Liver (tissue), 9 donors: Measurements from ENCODE around the gene FAM161B. TPM values are rescaled to one million over a fixed set of nuclear protein-coding genes. Genes with fewer than 3 reads are reported as not detected.

ENCODE experiments used
- DNase-seq: peaks from one replicate; pipeline ENCODE4 v3.0.0-alpha.2; 2017; ENCODE audit warnings: low spot score
- H3K27ac ChIP-seq, 2 donors: one replicate each; pipeline ENCODE4 v1.7.0; 2013; ENCODE audit warnings: inconsistent platforms in 2 of 2, low read length in 2 of 2, control low read depth in 1 of 2, low read depth in 1 of 2, mild to moderate bottlenecking in 1 of 2
- H3K27me3 ChIP-seq, 4 donors: one replicate each; pipeline versions ENCODE4 v1.6.1 to v1.7.0; 2013; ENCODE audit warnings: low read length in 3 of 4, inconsistent platforms in 1 of 4, mild to moderate bottlenecking in 1 of 4, moderate library complexity in 1 of 4; ENCODE audit not compliant: control insufficient read depth in 4 of 4, insufficient read depth in 4 of 4
- H3K36me3 ChIP-seq, 4 donors: one replicate each; pipeline versions ENCODE4 v1.6.1 to v1.7.0; 2013; ENCODE audit warnings: low read length in 3 of 4, mild to moderate bottlenecking in 3 of 4, low read depth in 1 of 4, moderate library complexity in 1 of 4; ENCODE audit not compliant: control insufficient read depth in 4 of 4, insufficient read depth in 3 of 4
- H3K4me1 ChIP-seq, 4 donors: one replicate each; pipeline versions ENCODE4 v1.6.1 to v1.7.0; 2013; ENCODE audit warnings: low read length in 3 of 4, mild to moderate bottlenecking in 3 of 4, moderate library complexity in 1 of 4; ENCODE audit not compliant: control insufficient read depth in 4 of 4, insufficient read depth in 4 of 4
- H3K4me3 ChIP-seq, 3 donors: one replicate each; pipeline versions ENCODE4 v1.6.1 to v1.7.0; 2013; ENCODE audit warnings: low read length in 3 of 3, control low read depth in 1 of 3, low read depth in 1 of 3, mild to moderate bottlenecking in 1 of 3
- H3K9ac ChIP-seq, 2 donors: one replicate each; pipeline ENCODE4 v1.7.0; 2013; ENCODE audit warnings: low read length in 2 of 2, mild to moderate bottlenecking in 2 of 2, moderate library complexity in 2 of 2, control low read depth in 1 of 2, low read depth in 1 of 2
- H3K9me3 ChIP-seq, 4 donors: one replicate each; pipeline versions ENCODE4 v1.6.1 to v1.7.0; 2013; ENCODE audit warnings: low read length in 3 of 4; ENCODE audit not compliant: control insufficient read depth in 4 of 4
- ATF3 ChIP-seq: IDR thresholded peaks from 2 replicates; pipeline ENCODE4 v1.6.1; 2016; ENCODE audit warnings: antibody characterized with exemption
- CTCF ChIP-seq: fragments of 150-350 bp; IDR thresholded peaks from 2 replicates; pipeline ENCODE4 v1.5.1; 2017; ENCODE audit warnings: improper control_type of control experiment, low read depth, low read length; ENCODE audit not compliant: missing input control
- FOXA1 ChIP-seq: IDR thresholded peaks from 2 replicates; pipeline ENCODE4 v1.6.1; 2016; ENCODE audit warnings: antibody characterized with exemption
- FOXA2 ChIP-seq: IDR thresholded peaks from 2 replicates; pipeline ENCODE4 v1.6.1; 2016; ENCODE audit warnings: antibody characterized with exemption
- GABPA ChIP-seq, 2 donors: IDR thresholded peaks in 1 of 2; conservative IDR thresholded peaks in 1 of 2; 2 replicates each; pipeline ENCODE4 v1.6.1; 2016; ENCODE audit warnings: antibody characterized with exemption in 2 of 2, mild to moderate bottlenecking in 1 of 2, moderate library complexity in 1 of 2
- HNF4A ChIP-seq, 2 donors: conservative IDR thresholded peaks; 2 replicates each; pipeline ENCODE4 v1.6.1; 2016; ENCODE audit warnings: antibody characterized with exemption in 2 of 2, mild to moderate bottlenecking in 2 of 2
- HNF4G ChIP-seq: IDR thresholded peaks from 2 replicates; pipeline ENCODE4 v1.6.1; 2016; ENCODE audit warnings: antibody characterized with exemption
- JUND ChIP-seq, 2 donors: IDR thresholded peaks; 2 replicates each; pipeline ENCODE4 v1.6.1; 2016; ENCODE audit warnings: antibody characterized with exemption in 2 of 2
- MAX ChIP-seq: IDR thresholded peaks from 2 replicates; pipeline ENCODE4 v1.6.1; 2016; ENCODE audit warnings: antibody characterized with exemption
- NR2F2 ChIP-seq: IDR thresholded peaks from 2 replicates; pipeline ENCODE4 v1.6.1; 2016; ENCODE audit warnings: antibody characterized with exemption
- RAD21 ChIP-seq, 2 donors: IDR thresholded peaks; 2 replicates each; pipeline ENCODE4 v1.6.1; 2016; ENCODE audit warnings: antibody characterized with exemption in 2 of 2, mild to moderate bottlenecking in 2 of 2
- REST ChIP-seq: IDR thresholded peaks from 2 replicates; pipeline ENCODE4 v1.6.1; 2016; ENCODE audit warnings: antibody characterized with exemption, mild to moderate bottlenecking
- RXRA ChIP-seq, 2 donors: IDR thresholded peaks; 2 replicates each; pipeline ENCODE4 v1.6.1; 2017 to 2018; ENCODE audit warnings: antibody characterized with exemption in 2 of 2, mild to moderate bottlenecking in 1 of 2
- SP1 ChIP-seq: IDR thresholded peaks from 2 replicates; pipeline ENCODE4 v1.6.1; 2018; ENCODE audit warnings: antibody characterized with exemption, mild to moderate bottlenecking
- TAF1 ChIP-seq: conservative IDR thresholded peaks from 2 replicates; pipeline ENCODE4 v1.6.1; 2016; ENCODE audit warnings: antibody characterized with exemption, mild to moderate bottlenecking
- YY1 ChIP-seq: IDR thresholded peaks from 2 replicates; pipeline ENCODE4 v1.6.1; 2016; ENCODE audit warnings: antibody characterized with exemption, mild to moderate bottlenecking
- ZBTB33 ChIP-seq: IDR thresholded peaks from 2 replicates; pipeline ENCODE4 v1.6.1; 2016; ENCODE audit warnings: antibody characterized with exemption
- WGBS: extraction: QIAGEN DNeasy Blood & Tissue Kit; methylation state at CpG from one replicate; pipeline ENCODE4 v1.1.7; 2013; 5-methylcytosine and 5-hydroxymethylcytosine counted together
- polyA plus RNA-seq, 2 donors: library from polyadenylated mRNA; stranded (reverse) in 1 of 2; unstranded in 1 of 2; fragments of 200-250 nt in 1 of 2; fragments of >200 nt in 1 of 2; fragmentation: Nextera tagmentation in 1 of 2; extraction: Ambion mirVana in 1 of 2; gene quantifications; one replicate each; pipeline versions ENCODE4 v1.2.1 to v1.2.3, GENCODE V29; 2013 to 2015
- total RNA-seq, 2 donors: library from RNA; depleted of rRNA; stranded (reverse); fragments of >200 nt; gene quantifications; one replicate each; pipeline ENCODE4 v1.2.3, GENCODE V29; 2014
- donor health status: healthy.
- donor health status: healthy.
- donor health status: healthy.
- donor health status: healthy.
- donor health status: healthy.

The FAM161B gene
- total and polyA plus RNA-seq, 4 donors, result 0.79 to 1.5 (median 1.2) TPM

- Histone ChIP-seq H3K27me3 (no peaks in the 10 kb centered on the region), H3K27ac (no peak overlapping the region), H3K9ac (no peak overlapping the region), H3K4me3 (no peak overlapping the region), H3K36me3 (peaks cover 5 to 41% (median 24%) of the 10 kb centered on the region in 4 donors), H3K9me3 (no peaks in the 10 kb centered on the region), H3K4me1 (no peaks in the 10 kb centered on the region)
- 96% methylated on average over 6 of the region's 6 CpGs for WGBS
- no peak for TF ChIP-seq NR2F2
- TF ChIP-seq RAD21 (IDR thresholded peaks at IDR 0.05), result no peak
- no peak for TF ChIP-seq FOXA2
- no peak for TF ChIP-seq MAX
- no peak for TF ChIP-seq FOXA1
- no peak for DNase-seq
These were observed 33.6 kb downstream of the FAM161B start for GRCh38 chr14:73916324-73916723.

- Histone ChIP-seq H3K4me3 (no peak overlapping the region), H3K27me3 (no peaks in the 10 kb centered on the region), H3K9ac (no peak overlapping the region), H3K36me3 (peaks cover 2 to 51% (median 37%) of the 10 kb centered on the region in 4 donors), H3K9me3 (no peaks in the 10 kb centered on the region), H3K27ac (no peak overlapping the region), H3K4me1 (no peaks in the 10 kb centered on the region)
- TF ChIP-seq CTCF (no peak), YY1 (no peak), HNF4A (conservative IDR thresholded peaks at IDR 0.05) (no peak), NR2F2 (no peak), JUND (IDR thresholded peaks at IDR 0.05) (no peak), REST (no peak), ATF3 (no peak), FOXA1 (no peak), GABPA (IDR thresholded peaks at IDR 0.05 in 1 of 2, conservative IDR thresholded peaks at IDR 0.05 in 1 of 2) (no peak), MAX (no peak)
- 94% methylated on average over 3 of the region's 3 CpGs for WGBS
- DNase-seq, result no peak
These were observed 36.6 kb downstream of the FAM161B start for GRCh38 chr14:73913256-73913655.

GRCh38 chr14:73909681-73910080 is 40.2 kb downstream of the FAM161B start:
- 99% methylated on average over 1 of the region's 1 CpG for WGBS
- H3K36me3 ChIP-seq, result peaks cover 5 to 67% (median 53%) of the 10 kb centered on the region in 4 donors
- H3K27ac ChIP-seq, result no peak overlapping the region
- H3K9me3 ChIP-seq, result no peaks in the 10 kb centered on the region
- no peak for DNase-seq
- no peak overlapping the region for H3K9ac ChIP-seq
- no peaks in the 10 kb centered on the region for H3K27me3 ChIP-seq
- H3K4me3 ChIP-seq, result no peak overlapping the region
- H3K4me1 ChIP-seq, result no peaks in the 10 kb centered on the region
- TF ChIP-seq ZBTB33 (no peak), HNF4A (conservative IDR thresholded peaks at IDR 0.05) (no peak), GABPA (IDR thresholded peaks at IDR 0.05 in 1 of 2, conservative IDR thresholded peaks at IDR 0.05 in 1 of 2) (no peak), ATF3 (no peak), FOXA2 (no peak), MAX (no peak), HNF4G (no peak), SP1 (no peak), FOXA1 (no peak), RXRA (IDR thresholded peaks at IDR 0.05) (no peak), TAF1 (no peak), YY1 (no peak)
